Gastroesophageal sphincter (tissue), 3 donors: ENCODE data around the gene LSM2.

Experiments used
- CTCF ChIP-seq, 4 experiments: fragments of 200-600 bp in 2 of 4; fragments of 450-650 bp in 2 of 4; sonication (generic) in 1 of 4; IDR thresholded peaks; one replicate each; pipeline ENCODE4 v1.5.1; 2017 to 2019; ENCODE audit warnings: antibody characterized with exemption in 4 of 4, mild to moderate bottlenecking in 2 of 4, moderate library complexity in 2 of 4
- EP300 ChIP-seq: sonication (generic); formaldehyde crosslinking; IDR thresholded peaks from one replicate; pipeline ENCODE4 v1.6.1; 2017; ENCODE audit warnings: antibody characterized with exemption, mild to moderate bottlenecking
- POLR2A ChIP-seq, 2 donors: fragments of 450-650 bp; IDR thresholded peaks; one replicate each; pipeline ENCODE4 v1.6.1; 2017; ENCODE audit warnings: antibody characterized with exemption in 2 of 2, mild to moderate bottlenecking in 2 of 2, moderate library complexity in 1 of 2

- TF ChIP-seq CTCF (IDR thresholded peaks at IDR 0.05) (no peak), EP300 (no peak), POLR2A (IDR thresholded peaks at IDR 0.05) (no peak)
Measured at GRCh38 chr6:31752739-31753319, 53.9 kb downstream of the LSM2 start.
